SU-DHL-6 (cell line): ENCODE measurements around the gene OR52A1.

Source experiments
- EZH2phosphoT487 ChIP-seq: fragments of 200-600 bp; sonication (generic), shearing (Covaris generic); conservative IDR thresholded peaks from 2 replicates; pipeline ENCODE4 v1.6.1; 2018; ENCODE audit warnings: mild to moderate bottlenecking, antibody characterized with exemption, low read length, moderate library complexity, mixed read lengths
- TF ChIP-seq, protein P1 (sequence below): fragments of 200-600 bp; sonication (generic); IDR thresholded peaks from one replicate; pipeline ENCODE4 v1.5.1; 2017; ENCODE audit warnings: antibody characterized with exemption, mild to moderate bottlenecking, low read length, moderate library complexity; ENCODE audit not compliant: insufficient read depth, poor library complexity, severe bottlenecking

DNA sequence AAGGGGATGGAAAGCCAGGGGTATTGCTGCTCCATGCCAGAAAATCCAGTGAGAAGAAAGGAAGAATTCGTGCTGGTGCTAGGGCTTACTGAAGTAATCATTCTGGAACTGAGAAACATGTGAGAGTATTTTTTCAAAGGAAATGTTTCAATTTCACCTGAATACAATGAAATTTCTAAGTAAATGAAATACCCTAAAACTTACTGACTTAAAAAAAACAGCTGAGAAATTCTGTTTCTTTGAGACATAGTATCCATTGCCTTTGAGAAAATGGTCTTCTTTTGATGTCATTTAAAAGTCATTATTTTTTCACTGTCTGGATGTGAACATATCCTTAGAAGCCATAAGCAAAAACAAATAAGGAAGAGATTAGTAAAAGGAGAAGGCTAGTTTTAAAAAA, 46.0 kb upstream of the OR52A1 start, which contains the start of gene OR51V1:
- TF ChIP-seq, protein P1, sequence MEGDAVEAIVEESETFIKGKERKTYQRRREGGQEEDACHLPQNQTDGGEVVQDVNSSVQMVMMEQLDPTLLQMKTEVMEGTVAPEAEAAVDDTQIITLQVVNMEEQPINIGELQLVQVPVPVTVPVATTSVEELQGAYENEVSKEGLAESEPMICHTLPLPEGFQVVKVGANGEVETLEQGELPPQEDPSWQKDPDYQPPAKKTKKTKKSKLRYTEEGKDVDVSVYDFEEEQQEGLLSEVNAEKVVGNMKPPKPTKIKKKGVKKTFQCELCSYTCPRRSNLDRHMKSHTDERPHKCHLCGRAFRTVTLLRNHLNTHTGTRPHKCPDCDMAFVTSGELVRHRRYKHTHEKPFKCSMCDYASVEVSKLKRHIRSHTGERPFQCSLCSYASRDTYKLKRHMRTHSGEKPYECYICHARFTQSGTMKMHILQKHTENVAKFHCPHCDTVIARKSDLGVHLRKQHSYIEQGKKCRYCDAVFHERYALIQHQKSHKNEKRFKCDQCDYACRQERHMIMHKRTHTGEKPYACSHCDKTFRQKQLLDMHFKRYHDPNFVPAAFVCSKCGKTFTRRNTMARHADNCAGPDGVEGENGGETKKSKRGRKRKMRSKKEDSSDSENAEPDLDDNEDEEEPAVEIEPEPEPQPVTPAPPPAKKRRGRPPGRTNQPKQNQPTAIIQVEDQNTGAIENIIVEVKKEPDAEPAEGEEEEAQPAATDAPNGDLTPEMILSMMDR, result no peak
- no peak for TF ChIP-seq EZH2phosphoT487
